CD14-positive monocyte (primary cell): ENCODE results near the gene RNF17. TPM values are rescaled to one million over a fixed set of nuclear protein-coding genes. Genes with fewer than 3 reads are reported as not detected.
A peak's percentile ranks its signal among the peaks of the same experiment; 100 is the strongest.

ENCODE experiments used
- DNase-seq, 3 donors: peaks; one replicate each; pipeline ENCODE4 v3.0.0-alpha.2; 2011 to 2022
- H2AFZ ChIP-seq: 2 replicates; pipeline ENCODE4 v1.6.0; 2012; ENCODE audit warnings: mild to moderate bottlenecking, low read depth, low read length, inconsistent platforms; ENCODE audit not compliant: insufficient read depth, poor library complexity, severe bottlenecking
- H3K27ac ChIP-seq, 2 donors: 1 replicate in 1 of 2; 2 replicates in 1 of 2; pipeline ENCODE4 v1.5.1; 2012 to 2013; ENCODE audit warnings: low read length in 2 of 2, control low read depth in 1 of 2, inconsistent platforms in 1 of 2, low read depth in 1 of 2, mild to moderate bottlenecking in 1 of 2
- H3K27me3 ChIP-seq, 2 donors: one replicate each; pipeline versions ENCODE4 v1.6.0 to v1.6.1; 2011 to 2013; ENCODE audit warnings: low read length in 2 of 2; ENCODE audit not compliant: control insufficient read depth in 2 of 2, insufficient read depth in 2 of 2
- H3K36me3 ChIP-seq, 2 donors: replicated peaks in 1 of 2; 1 replicate in 1 of 2; 2 replicates in 1 of 2; pipeline versions ENCODE4 v1.5.1 to v1.6.1; 2012 to 2013; ENCODE audit warnings: low read length in 2 of 2, control low read depth in 1 of 2, inconsistent platforms in 1 of 2, mild to moderate bottlenecking in 1 of 2; ENCODE audit not compliant: insufficient read depth in 2 of 2, control insufficient read depth in 1 of 2
- H3K4me1 ChIP-seq, 2 donors: 1 replicate in 1 of 2; 2 replicates in 1 of 2; pipeline versions ENCODE4 v1.5.1 to v1.6.1; 2012 to 2013; ENCODE audit warnings: low read length in 2 of 2, control low read depth in 1 of 2, inconsistent platforms in 1 of 2, mild to moderate bottlenecking in 1 of 2, moderate library complexity in 1 of 2; ENCODE audit not compliant: insufficient read depth in 2 of 2, control insufficient read depth in 1 of 2
- H3K4me2 ChIP-seq: replicated peaks from 2 replicates; pipeline ENCODE3; 2012; ENCODE audit warnings: low read length, moderate library complexity, mild to moderate bottlenecking; ENCODE audit not compliant: poor library complexity, severe bottlenecking; ENCODE audit errors: extremely low read depth
- H3K4me3 ChIP-seq, 3 experiments: fragments of 200-600 bp in 1 of 3; sonication (generic) in 1 of 3; replicated peaks in 1 of 3; 1 replicate in 2 of 3; 2 replicates in 1 of 3; pipeline ENCODE4 v1.5.1; 2011 to 2013; ENCODE audit warnings: low read length in 3 of 3, mild to moderate bottlenecking in 3 of 3, control low read depth in 2 of 3, low read depth in 2 of 3, inconsistent platforms in 1 of 3, moderate library complexity in 1 of 3
- H3K79me2 ChIP-seq: 2 replicates; pipeline ENCODE4 v1.6.0; 2012; ENCODE audit warnings: mild to moderate bottlenecking, control low read depth, inconsistent platforms, low read length, moderate library complexity; ENCODE audit not compliant: insufficient read depth
- H3K9ac ChIP-seq: 2 replicates; pipeline ENCODE4 v1.6.0; 2017; ENCODE audit warnings: low read length, mild to moderate bottlenecking; ENCODE audit not compliant: insufficient read depth, poor library complexity, severe bottlenecking
- H3K9me3 ChIP-seq, 2 donors: replicated peaks in 1 of 2; 1 replicate in 1 of 2; 2 replicates in 1 of 2; pipeline versions ENCODE4 v1.5.1 to v1.6.1; 2012 to 2013; ENCODE audit warnings: low read length in 2 of 2, control low read depth in 1 of 2; ENCODE audit not compliant: control insufficient read depth in 1 of 2, insufficient read depth in 1 of 2
- H4K20me1 ChIP-seq: 2 replicates; pipeline ENCODE4 v1.6.0; 2012; ENCODE audit warnings: mild to moderate bottlenecking, low read length, control low read depth, moderate library complexity; ENCODE audit not compliant: insufficient read depth
- H3K27ac Mint-ChIP-seq, 7 donors: one replicate each; pipeline ENCODE4 v1.8.0; 2020; ENCODE audit warnings: mild to moderate bottlenecking in 7 of 7, mixed read lengths in 7 of 7, moderate library complexity in 6 of 7, inconsistent platforms in 2 of 7
- H3K27me3 Mint-ChIP-seq, 3 donors: one replicate each; pipeline ENCODE4 v1.8.0; 2021 to 2022; ENCODE audit warnings: low read depth in 3 of 3, mild to moderate bottlenecking in 3 of 3, mixed read lengths in 3 of 3, moderate library complexity in 3 of 3, inconsistent platforms in 1 of 3
- H3K36me3 Mint-ChIP-seq, 2 donors: one replicate each; pipeline ENCODE4 v1.8.0; 2020; ENCODE audit warnings: mixed read lengths in 2 of 2, inconsistent platforms in 1 of 2, mild to moderate bottlenecking in 1 of 2
- H3K4me1 Mint-ChIP-seq: one replicate; pipeline ENCODE4 v1.8.0; 2020; ENCODE audit warnings: mild to moderate bottlenecking, mixed read lengths
- H3K4me3 Mint-ChIP-seq, 2 donors: one replicate each; pipeline ENCODE4 v1.8.0; 2020; ENCODE audit warnings: mild to moderate bottlenecking in 2 of 2, mixed read lengths in 2 of 2, moderate library complexity in 1 of 2
- H3K9me3 Mint-ChIP-seq, 7 donors: one replicate each; pipeline ENCODE4 v1.8.0; 2020 to 2022; ENCODE audit warnings: mixed read lengths in 7 of 7, mild to moderate bottlenecking in 6 of 7, moderate library complexity in 6 of 7, inconsistent platforms in 2 of 7
- CTCF ChIP-seq: fragments of 200-600 bp; IDR thresholded peaks from one replicate; pipeline ENCODE4 v1.8.0; 2022; ENCODE audit warnings: antibody characterized with exemption, mild to moderate bottlenecking
- WGBS: methylation state at CpG from one replicate; pipeline ENCODE4 v1.1.5; 2013; ENCODE audit warnings: missing lambda C conversion rate; ENCODE audit not compliant: insufficient coverage; 5-methylcytosine and 5-hydroxymethylcytosine counted together
- intact Hi-C, 2 donors: fragments of 100-400 bp; cut with micrococcal nuclease; formaldehyde crosslinking; loops; one replicate each; pipeline versions ENCODE4 v1.15.0 to v1.15.1; 2023
- polyA plus RNA-seq, 3 donors: library from polyadenylated mRNA; depleted of rRNA in 1 of 3; unstranded in 2 of 3; stranded (reverse) in 1 of 3; fragments of 300-500 nt in 2 of 3; fragments of >200 nt in 1 of 3; fragmentation: Illumina TruSeq in 2 of 3; gene quantifications; 1 replicate in 2 of 3; 2 replicates in 1 of 3; pipeline ENCODE4 v1.2.3, GENCODE V29; 2012 to 2021

RNF17 gene
- polyA plus RNA-seq, 3 donors: not detected

GRCh38 chr13:24868874-24869273, 104.9 kb downstream of the RNF17 start:
- Histone ChIP-seq H3K36me3 (no peaks in the 10 kb centered on the region), H3K4me3 (no peak overlapping the region), H4K20me1 (no peaks in the 10 kb centered on the region), H3K9ac (no peak overlapping the region), H3K4me2 (no peak overlapping the region), H3K79me2 (no peaks in the 10 kb centered on the region), H2AFZ (peak overlapping the region; percentile 51), H3K4me1 (no peaks in the 10 kb centered on the region), H3K9me3 (no peaks in the 10 kb centered on the region), H3K27me3 (no peaks in the 10 kb centered on the region), H3K27ac (no peak overlapping the region)
- peaks cover 0 to 5% (median 2%) of the 10 kb centered on the region in 3 donors for H3K27me3 Mint-ChIP-seq
- H3K36me3 Mint-ChIP-seq: no peaks in the 10 kb centered on the region
- H3K4me3 Mint-ChIP-seq: no peak overlapping the region
- WGBS: 35% methylated on average over 4 of the region's 4 CpGs
- H3K27ac Mint-ChIP-seq: no peak overlapping the region
- no peak for DNase-seq
- no peaks in the 10 kb centered on the region for H3K9me3 Mint-ChIP-seq
- no peak for TF ChIP-seq CTCF
- intact Hi-C loops: no loop called here
- peaks cover 10% of the 10 kb centered on the region for H3K4me1 Mint-ChIP-seq

- no peaks in the 10 kb centered on the region for H3K4me1 ChIP-seq
- no peak overlapping the region for H3K27ac ChIP-seq
- no peak overlapping the region for H3K4me3 Mint-ChIP-seq
- TF ChIP-seq CTCF: no peak
- H3K36me3 Mint-ChIP-seq: no peaks in the 10 kb centered on the region
- no peak overlapping the region for H3K4me2 ChIP-seq
- no peak overlapping the region for H3K4me3 ChIP-seq
- no peak overlapping the region for H3K27ac Mint-ChIP-seq
- H4K20me1 ChIP-seq: no peaks in the 10 kb centered on the region
- peaks cover 9% of the 10 kb centered on the region for H3K4me1 Mint-ChIP-seq
- no CpG with 5 or more reads among the region's 6 CpGs for WGBS
- intact Hi-C loops: no loop called here
- no peaks in the 10 kb centered on the region for H3K79me2 ChIP-seq
- no peaks in the 10 kb centered on the region for H3K36me3 ChIP-seq
- no peak for DNase-seq
- no peaks in the 10 kb centered on the region for H3K27me3 ChIP-seq
- H3K9me3 ChIP-seq: no peaks in the 10 kb centered on the region
- peaks cover 0 to 5% (median 0%) of the 10 kb centered on the region in 3 donors for H3K27me3 Mint-ChIP-seq
- no peak overlapping the region for H2AFZ ChIP-seq
- H3K9me3 Mint-ChIP-seq: no peaks in the 10 kb centered on the region
- no peak overlapping the region for H3K9ac ChIP-seq
These were observed 106.4 kb downstream of the RNF17 start for GRCh38 chr13:24870380-24870760.
